Liver (tissue), 9 donors: ENCODE measurements around the gene KIF23. TPM values are rescaled to one million over a fixed set of nuclear protein-coding genes. Genes with fewer than 3 reads are reported as not detected.

Experiments used
- DNase-seq: peaks from one replicate; pipeline ENCODE4 v3.0.0-alpha.2; 2017; ENCODE audit warnings: low spot score
- H3K27ac ChIP-seq, 2 donors: one replicate each; pipeline ENCODE4 v1.7.0; 2013; ENCODE audit warnings: inconsistent platforms in 2 of 2, low read length in 2 of 2, control low read depth in 1 of 2, low read depth in 1 of 2, mild to moderate bottlenecking in 1 of 2
- H3K27me3 ChIP-seq, 4 donors: one replicate each; pipeline versions ENCODE4 v1.6.1 to v1.7.0; 2013; ENCODE audit warnings: low read length in 3 of 4, inconsistent platforms in 1 of 4, mild to moderate bottlenecking in 1 of 4, moderate library complexity in 1 of 4; ENCODE audit not compliant: control insufficient read depth in 4 of 4, insufficient read depth in 4 of 4
- H3K36me3 ChIP-seq, 4 donors: one replicate each; pipeline versions ENCODE4 v1.6.1 to v1.7.0; 2013; ENCODE audit warnings: low read length in 3 of 4, mild to moderate bottlenecking in 3 of 4, low read depth in 1 of 4, moderate library complexity in 1 of 4; ENCODE audit not compliant: control insufficient read depth in 4 of 4, insufficient read depth in 3 of 4
- H3K4me1 ChIP-seq, 4 donors: one replicate each; pipeline versions ENCODE4 v1.6.1 to v1.7.0; 2013; ENCODE audit warnings: low read length in 3 of 4, mild to moderate bottlenecking in 3 of 4, moderate library complexity in 1 of 4; ENCODE audit not compliant: control insufficient read depth in 4 of 4, insufficient read depth in 4 of 4
- H3K4me3 ChIP-seq, 3 donors: one replicate each; pipeline versions ENCODE4 v1.6.1 to v1.7.0; 2013; ENCODE audit warnings: low read length in 3 of 3, control low read depth in 1 of 3, low read depth in 1 of 3, mild to moderate bottlenecking in 1 of 3
- H3K9ac ChIP-seq, 2 donors: one replicate each; pipeline ENCODE4 v1.7.0; 2013; ENCODE audit warnings: low read length in 2 of 2, mild to moderate bottlenecking in 2 of 2, moderate library complexity in 2 of 2, control low read depth in 1 of 2, low read depth in 1 of 2
- H3K9me3 ChIP-seq, 4 donors: one replicate each; pipeline versions ENCODE4 v1.6.1 to v1.7.0; 2013; ENCODE audit warnings: low read length in 3 of 4; ENCODE audit not compliant: control insufficient read depth in 4 of 4
- EGR1 ChIP-seq, 2 donors: IDR thresholded peaks; 2 replicates each; pipeline ENCODE4 v1.6.1; 2016 to 2018; ENCODE audit warnings: antibody characterized with exemption in 2 of 2, low read depth in 2 of 2
- FOXA1 ChIP-seq: IDR thresholded peaks from 2 replicates; pipeline ENCODE4 v1.6.1; 2016; ENCODE audit warnings: antibody characterized with exemption
- FOXA2 ChIP-seq: IDR thresholded peaks from 2 replicates; pipeline ENCODE4 v1.6.1; 2016; ENCODE audit warnings: antibody characterized with exemption
- GABPA ChIP-seq, 2 donors: IDR thresholded peaks in 1 of 2; conservative IDR thresholded peaks in 1 of 2; 2 replicates each; pipeline ENCODE4 v1.6.1; 2016; ENCODE audit warnings: antibody characterized with exemption in 2 of 2, mild to moderate bottlenecking in 1 of 2, moderate library complexity in 1 of 2
- HNF4A ChIP-seq, 2 donors: conservative IDR thresholded peaks; 2 replicates each; pipeline ENCODE4 v1.6.1; 2016; ENCODE audit warnings: antibody characterized with exemption in 2 of 2, mild to moderate bottlenecking in 2 of 2
- HNF4G ChIP-seq: IDR thresholded peaks from 2 replicates; pipeline ENCODE4 v1.6.1; 2016; ENCODE audit warnings: antibody characterized with exemption
- JUND ChIP-seq, 2 donors: IDR thresholded peaks; 2 replicates each; pipeline ENCODE4 v1.6.1; 2016; ENCODE audit warnings: antibody characterized with exemption in 2 of 2
- NR2F2 ChIP-seq: IDR thresholded peaks from 2 replicates; pipeline ENCODE4 v1.6.1; 2016; ENCODE audit warnings: antibody characterized with exemption
- RAD21 ChIP-seq, 2 donors: IDR thresholded peaks; 2 replicates each; pipeline ENCODE4 v1.6.1; 2016; ENCODE audit warnings: antibody characterized with exemption in 2 of 2, mild to moderate bottlenecking in 2 of 2
- RXRA ChIP-seq, 2 donors: IDR thresholded peaks; 2 replicates each; pipeline ENCODE4 v1.6.1; 2017 to 2018; ENCODE audit warnings: antibody characterized with exemption in 2 of 2, mild to moderate bottlenecking in 1 of 2
- SP1 ChIP-seq: IDR thresholded peaks from 2 replicates; pipeline ENCODE4 v1.6.1; 2018; ENCODE audit warnings: antibody characterized with exemption, mild to moderate bottlenecking
- TAF1 ChIP-seq: conservative IDR thresholded peaks from 2 replicates; pipeline ENCODE4 v1.6.1; 2016; ENCODE audit warnings: antibody characterized with exemption, mild to moderate bottlenecking
- YY1 ChIP-seq: IDR thresholded peaks from 2 replicates; pipeline ENCODE4 v1.6.1; 2016; ENCODE audit warnings: antibody characterized with exemption, mild to moderate bottlenecking
- WGBS: extraction: QIAGEN DNeasy Blood & Tissue Kit; methylation state at CpG from one replicate; pipeline ENCODE4 v1.1.7; 2013; 5-methylcytosine and 5-hydroxymethylcytosine counted together
- polyA plus RNA-seq, 2 donors: library from polyadenylated mRNA; stranded (reverse) in 1 of 2; unstranded in 1 of 2; fragments of 200-250 nt in 1 of 2; fragments of >200 nt in 1 of 2; fragmentation: Nextera tagmentation in 1 of 2; extraction: Ambion mirVana in 1 of 2; gene quantifications; one replicate each; pipeline versions ENCODE4 v1.2.1 to v1.2.3, GENCODE V29; 2013 to 2015
- total RNA-seq, 2 donors: library from RNA; depleted of rRNA; stranded (reverse); fragments of >200 nt; gene quantifications; one replicate each; pipeline ENCODE4 v1.2.3, GENCODE V29; 2014
- TF ChIP-seq, protein P1 (sequence below): IDR thresholded peaks from 2 replicates; pipeline ENCODE4 v1.6.1; 2016; ENCODE audit warnings: antibody characterized with exemption, mild to moderate bottlenecking
- TF ChIP-seq, protein P2 (sequence below): IDR thresholded peaks from 2 replicates; pipeline ENCODE4 v1.6.1; 2016; ENCODE audit warnings: antibody characterized with exemption
- TF ChIP-seq, protein P3 (sequence below): IDR thresholded peaks from 2 replicates; pipeline ENCODE4 v1.6.1; 2016; ENCODE audit warnings: antibody characterized with exemption
- TF ChIP-seq, protein P4 (sequence below): fragments of 150-350 bp; IDR thresholded peaks from 2 replicates; pipeline ENCODE4 v1.5.1; 2017; ENCODE audit warnings: improper control_type of control experiment, low read depth, low read length; ENCODE audit not compliant: missing input control
- TF ChIP-seq, protein P5 (sequence below): IDR thresholded peaks from 2 replicates; pipeline ENCODE4 v1.6.1; 2016; ENCODE audit warnings: antibody characterized with exemption
- donor health status: healthy.
- donor health status: healthy.
- donor health status: healthy.
- donor health status: healthy.
- donor health status: healthy.

Gene KIF23
- total and polyA plus RNA-seq, 4 donors = 0.25 to 32.8 (median 1.1) TPM

DNA sequence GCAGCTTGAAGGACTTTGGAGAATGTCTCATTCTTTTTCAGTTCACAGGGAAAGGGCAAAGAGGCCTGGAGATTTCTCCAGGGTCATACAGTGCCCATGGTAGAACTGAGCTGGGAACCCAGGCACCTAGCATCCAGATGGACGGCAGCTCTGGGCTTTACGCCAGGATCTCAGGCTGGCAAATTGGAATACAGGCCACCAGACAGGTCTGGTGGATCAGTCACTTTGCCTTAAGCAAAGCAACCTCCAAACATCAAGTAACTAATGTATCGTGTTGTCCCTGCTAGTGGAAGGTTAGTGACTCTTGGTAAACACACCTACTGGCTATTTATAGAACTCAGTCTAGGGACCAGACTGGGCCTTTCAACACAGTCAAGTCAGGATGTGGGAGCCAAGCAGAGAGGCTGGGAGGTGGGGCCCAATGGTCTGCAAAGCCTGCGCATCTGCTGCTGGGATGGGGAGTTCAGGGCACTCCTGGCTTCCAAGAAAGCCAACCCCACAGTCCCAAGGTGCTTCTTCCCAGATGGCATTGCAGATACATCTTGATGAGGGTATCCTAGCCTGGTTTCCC lies 68.6 kb downstream of the KIF23 start:
- no peak for DNase-seq
- no peak overlapping the region for H3K27ac ChIP-seq
- H3K9ac ChIP-seq = no peak overlapping the region
- H3K9me3 ChIP-seq = peaks cover 0 to 2% (median 0%) of the 10 kb centered on the region in 4 donors
- no peaks in the 10 kb centered on the region for H3K36me3 ChIP-seq
- WGBS = 78% methylated on average over 4 of the region's 4 CpGs
- no peaks in the 10 kb centered on the region for H3K27me3 ChIP-seq
- TF ChIP-seq RXRA (IDR thresholded peaks at IDR 0.05) = no peak
- no peak for TF ChIP-seq FOXA1
- no peak for TF ChIP-seq EGR1 (IDR thresholded peaks at IDR 0.05; ENCODE audit: low read depth in 2 of 2)
- TF ChIP-seq HNF4G = no peak
- no peak for TF ChIP-seq FOXA2
- TF ChIP-seq HNF4A (conservative IDR thresholded peaks at IDR 0.05) = no peak
- TF ChIP-seq, protein P1, sequence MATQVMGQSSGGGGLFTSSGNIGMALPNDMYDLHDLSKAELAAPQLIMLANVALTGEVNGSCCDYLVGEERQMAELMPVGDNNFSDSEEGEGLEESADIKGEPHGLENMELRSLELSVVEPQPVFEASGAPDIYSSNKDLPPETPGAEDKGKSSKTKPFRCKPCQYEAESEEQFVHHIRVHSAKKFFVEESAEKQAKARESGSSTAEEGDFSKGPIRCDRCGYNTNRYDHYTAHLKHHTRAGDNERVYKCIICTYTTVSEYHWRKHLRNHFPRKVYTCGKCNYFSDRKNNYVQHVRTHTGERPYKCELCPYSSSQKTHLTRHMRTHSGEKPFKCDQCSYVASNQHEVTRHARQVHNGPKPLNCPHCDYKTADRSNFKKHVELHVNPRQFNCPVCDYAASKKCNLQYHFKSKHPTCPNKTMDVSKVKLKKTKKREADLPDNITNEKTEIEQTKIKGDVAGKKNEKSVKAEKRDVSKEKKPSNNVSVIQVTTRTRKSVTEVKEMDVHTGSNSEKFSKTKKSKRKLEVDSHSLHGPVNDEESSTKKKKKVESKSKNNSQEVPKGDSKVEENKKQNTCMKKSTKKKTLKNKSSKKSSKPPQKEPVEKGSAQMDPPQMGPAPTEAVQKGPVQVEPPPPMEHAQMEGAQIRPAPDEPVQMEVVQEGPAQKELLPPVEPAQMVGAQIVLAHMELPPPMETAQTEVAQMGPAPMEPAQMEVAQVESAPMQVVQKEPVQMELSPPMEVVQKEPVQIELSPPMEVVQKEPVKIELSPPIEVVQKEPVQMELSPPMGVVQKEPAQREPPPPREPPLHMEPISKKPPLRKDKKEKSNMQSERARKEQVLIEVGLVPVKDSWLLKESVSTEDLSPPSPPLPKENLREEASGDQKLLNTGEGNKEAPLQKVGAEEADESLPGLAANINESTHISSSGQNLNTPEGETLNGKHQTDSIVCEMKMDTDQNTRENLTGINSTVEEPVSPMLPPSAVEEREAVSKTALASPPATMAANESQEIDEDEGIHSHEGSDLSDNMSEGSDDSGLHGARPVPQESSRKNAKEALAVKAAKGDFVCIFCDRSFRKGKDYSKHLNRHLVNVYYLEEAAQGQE = no peak
- no peak for TF ChIP-seq SP1
- TF ChIP-seq GABPA (IDR thresholded peaks at IDR 0.05 in 1 of 2, conservative IDR thresholded peaks at IDR 0.05 in 1 of 2) = no peak
- no peak for TF ChIP-seq RAD21 (IDR thresholded peaks at IDR 0.05)
- no peak for TF ChIP-seq YY1
- no peak for TF ChIP-seq JUND (IDR thresholded peaks at IDR 0.05)
- no peak for TF ChIP-seq NR2F2
- no peak overlapping the region for H3K4me3 ChIP-seq
- peaks cover 0 to 2% (median 0%) of the 10 kb centered on the region in 4 donors for H3K4me1 ChIP-seq

DNA sequence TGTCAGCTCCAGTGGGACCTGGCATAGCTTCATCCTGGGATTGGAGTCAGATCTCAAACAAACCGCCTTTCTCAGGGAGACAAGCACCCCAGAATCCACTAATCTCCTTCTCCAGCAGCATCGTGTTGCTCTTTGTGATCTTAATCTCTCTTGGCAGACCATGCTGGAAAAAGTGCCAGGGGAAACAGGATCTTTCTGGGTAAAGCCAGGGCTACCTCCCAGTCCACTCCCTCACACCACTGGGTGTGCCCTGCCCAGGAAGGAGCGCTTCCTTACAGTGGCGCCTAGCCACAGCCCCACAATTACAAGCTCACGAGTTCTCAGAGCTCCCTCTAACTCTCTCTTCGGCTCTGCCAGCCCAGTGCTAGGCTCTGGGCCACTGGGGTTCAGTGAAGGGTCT lies 70.7 kb downstream of the KIF23 start:
- 64% methylated on average over 6 of the region's 6 CpGs for WGBS
- no peak for DNase-seq

More for the DNA sequence above, 70.7 kb downstream of the KIF23 start:
- Histone ChIP-seq H3K27ac (no peak overlapping the region), H3K27me3 (no peaks in the 10 kb centered on the region), H3K9me3 (peaks cover 0 to 2% (median 0%) of the 10 kb centered on the region in 4 donors), H3K4me3 (no peak overlapping the region), H3K36me3 (no peaks in the 10 kb centered on the region), H3K4me1 (no peaks in the 10 kb centered on the region), H3K9ac (no peak overlapping the region)
- TF ChIP-seq, protein P2, sequence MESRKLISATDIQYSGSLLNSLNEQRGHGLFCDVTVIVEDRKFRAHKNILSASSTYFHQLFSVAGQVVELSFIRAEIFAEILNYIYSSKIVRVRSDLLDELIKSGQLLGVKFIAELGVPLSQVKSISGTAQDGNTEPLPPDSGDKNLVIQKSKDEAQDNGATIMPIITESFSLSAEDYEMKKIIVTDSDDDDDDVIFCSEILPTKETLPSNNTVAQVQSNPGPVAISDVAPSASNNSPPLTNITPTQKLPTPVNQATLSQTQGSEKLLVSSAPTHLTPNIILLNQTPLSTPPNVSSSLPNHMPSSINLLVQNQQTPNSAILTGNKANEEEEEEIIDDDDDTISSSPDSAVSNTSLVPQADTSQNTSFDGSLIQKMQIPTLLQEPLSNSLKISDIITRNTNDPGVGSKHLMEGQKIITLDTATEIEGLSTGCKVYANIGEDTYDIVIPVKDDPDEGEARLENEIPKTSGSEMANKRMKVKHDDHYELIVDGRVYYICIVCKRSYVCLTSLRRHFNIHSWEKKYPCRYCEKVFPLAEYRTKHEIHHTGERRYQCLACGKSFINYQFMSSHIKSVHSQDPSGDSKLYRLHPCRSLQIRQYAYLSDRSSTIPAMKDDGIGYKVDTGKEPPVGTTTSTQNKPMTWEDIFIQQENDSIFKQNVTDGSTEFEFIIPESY = no peak
- TF ChIP-seq YY1 = no peak
- TF ChIP-seq EGR1 (IDR thresholded peaks at IDR 0.05; ENCODE audit: low read depth in 2 of 2) = no peak
- no peak for TF ChIP-seq HNF4G
- TF ChIP-seq, protein P3, sequence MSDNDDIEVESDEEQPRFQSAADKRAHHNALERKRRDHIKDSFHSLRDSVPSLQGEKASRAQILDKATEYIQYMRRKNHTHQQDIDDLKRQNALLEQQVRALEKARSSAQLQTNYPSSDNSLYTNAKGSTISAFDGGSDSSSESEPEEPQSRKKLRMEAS = no peak
- TF ChIP-seq, protein P4, sequence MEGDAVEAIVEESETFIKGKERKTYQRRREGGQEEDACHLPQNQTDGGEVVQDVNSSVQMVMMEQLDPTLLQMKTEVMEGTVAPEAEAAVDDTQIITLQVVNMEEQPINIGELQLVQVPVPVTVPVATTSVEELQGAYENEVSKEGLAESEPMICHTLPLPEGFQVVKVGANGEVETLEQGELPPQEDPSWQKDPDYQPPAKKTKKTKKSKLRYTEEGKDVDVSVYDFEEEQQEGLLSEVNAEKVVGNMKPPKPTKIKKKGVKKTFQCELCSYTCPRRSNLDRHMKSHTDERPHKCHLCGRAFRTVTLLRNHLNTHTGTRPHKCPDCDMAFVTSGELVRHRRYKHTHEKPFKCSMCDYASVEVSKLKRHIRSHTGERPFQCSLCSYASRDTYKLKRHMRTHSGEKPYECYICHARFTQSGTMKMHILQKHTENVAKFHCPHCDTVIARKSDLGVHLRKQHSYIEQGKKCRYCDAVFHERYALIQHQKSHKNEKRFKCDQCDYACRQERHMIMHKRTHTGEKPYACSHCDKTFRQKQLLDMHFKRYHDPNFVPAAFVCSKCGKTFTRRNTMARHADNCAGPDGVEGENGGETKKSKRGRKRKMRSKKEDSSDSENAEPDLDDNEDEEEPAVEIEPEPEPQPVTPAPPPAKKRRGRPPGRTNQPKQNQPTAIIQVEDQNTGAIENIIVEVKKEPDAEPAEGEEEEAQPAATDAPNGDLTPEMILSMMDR = no peak
- TF ChIP-seq FOXA1 = no peak
- TF ChIP-seq GABPA (IDR thresholded peaks at IDR 0.05 in 1 of 2, conservative IDR thresholded peaks at IDR 0.05 in 1 of 2) = no peak
- no peak for TF ChIP-seq TAF1
- no peak for TF ChIP-seq HNF4A (conservative IDR thresholded peaks at IDR 0.05)
- TF ChIP-seq, protein P5, sequence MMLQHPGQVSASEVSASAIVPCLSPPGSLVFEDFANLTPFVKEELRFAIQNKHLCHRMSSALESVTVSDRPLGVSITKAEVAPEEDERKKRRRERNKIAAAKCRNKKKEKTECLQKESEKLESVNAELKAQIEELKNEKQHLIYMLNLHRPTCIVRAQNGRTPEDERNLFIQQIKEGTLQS = no peak
- TF ChIP-seq RAD21 (IDR thresholded peaks at IDR 0.05) = no peak
- TF ChIP-seq JUND (IDR thresholded peaks at IDR 0.05) = no peak
